HG02678 (cell line): ENCODE measurements around the gene PIM2.
A peak's percentile ranks its signal among the peaks of the same experiment; 100 is the strongest.

Experiments used
- ATAC-seq: cut with Tn5 transposase; IDR thresholded peaks from one replicate; pipeline ENCODE4 v1.9.1; 2021; ENCODE audit warnings: mild to moderate bottlenecking, moderate library complexity; ENCODE audit not compliant: unreplicated experiment

Gene PIM2

DNA sequence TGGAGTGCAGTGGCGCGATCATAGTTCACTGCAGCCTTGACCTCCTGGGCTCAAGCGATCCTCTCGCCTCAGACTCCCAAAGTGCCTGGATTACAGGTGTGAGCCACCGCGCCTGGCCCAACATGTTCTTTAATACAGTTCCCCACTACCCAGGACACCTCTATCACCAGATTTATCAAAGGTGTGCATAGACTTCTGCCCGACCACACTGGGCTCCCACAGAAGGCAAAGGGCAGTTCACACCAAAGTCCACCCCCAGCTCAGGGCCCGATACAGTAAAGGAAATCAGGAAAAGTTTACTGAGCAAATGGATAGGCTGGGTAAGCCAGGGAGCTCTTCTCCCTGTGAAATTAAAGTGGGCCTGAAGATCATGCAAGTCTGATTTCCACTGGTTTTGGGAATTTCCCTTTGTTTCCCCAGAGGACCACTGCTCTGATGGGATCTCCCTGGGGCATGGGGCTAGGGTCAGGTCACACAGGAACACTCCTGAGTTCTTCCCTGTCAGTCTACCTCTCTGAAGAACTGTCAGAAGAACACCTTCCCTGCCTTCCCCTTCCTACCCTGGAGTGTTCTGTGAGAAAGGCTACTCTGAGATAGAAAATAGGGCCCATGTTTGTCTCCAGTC lies 17.7 kb upstream of the PIM2 start:
- no peak for ATAC-seq

DNA sequence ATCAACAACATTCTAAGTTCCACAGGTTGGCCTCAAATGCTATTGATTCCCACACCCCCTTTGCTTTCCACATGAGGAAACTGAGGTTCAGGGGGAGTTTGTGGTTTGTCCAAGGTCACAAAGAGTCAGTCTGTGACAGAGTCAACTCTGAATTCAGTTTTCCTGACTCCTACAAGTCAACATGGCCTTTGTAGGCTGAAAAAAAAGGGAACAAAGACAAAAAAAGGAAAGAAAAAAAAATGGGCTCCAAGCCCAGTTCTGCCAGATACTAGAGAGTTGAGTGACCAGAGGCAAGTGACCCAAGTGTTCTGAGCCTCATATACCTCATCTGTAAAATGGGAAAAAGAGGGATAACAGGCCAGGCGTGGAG lies 16.5 kb upstream of the PIM2 start:
- no peak for ATAC-seq

GRCh38 chrX:48934581-48935300 lies 15.9 kb upstream of the PIM2 start:
- ATAC-seq, result no peak

DNA sequence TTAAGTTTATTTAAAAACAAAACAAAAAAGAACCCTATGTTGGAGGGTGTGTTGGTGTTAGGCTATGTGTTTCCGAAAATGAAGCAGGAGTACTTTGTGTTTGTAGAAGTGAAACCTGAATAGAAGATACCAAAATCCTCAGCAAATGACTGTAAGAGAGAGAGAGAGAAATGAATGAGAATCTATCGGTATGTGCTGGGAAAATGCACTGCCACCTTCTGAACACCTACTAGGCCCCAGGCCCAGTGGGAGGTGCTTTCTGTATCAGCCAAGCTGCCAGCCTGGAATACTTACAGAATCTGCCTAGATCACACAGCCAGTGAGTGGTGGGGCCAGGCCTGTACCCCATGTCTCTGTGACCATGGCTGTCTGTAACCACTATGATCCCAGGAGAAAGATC lies 14.9 kb upstream of the PIM2 start:
- ATAC-seq, result no peak

DNA sequence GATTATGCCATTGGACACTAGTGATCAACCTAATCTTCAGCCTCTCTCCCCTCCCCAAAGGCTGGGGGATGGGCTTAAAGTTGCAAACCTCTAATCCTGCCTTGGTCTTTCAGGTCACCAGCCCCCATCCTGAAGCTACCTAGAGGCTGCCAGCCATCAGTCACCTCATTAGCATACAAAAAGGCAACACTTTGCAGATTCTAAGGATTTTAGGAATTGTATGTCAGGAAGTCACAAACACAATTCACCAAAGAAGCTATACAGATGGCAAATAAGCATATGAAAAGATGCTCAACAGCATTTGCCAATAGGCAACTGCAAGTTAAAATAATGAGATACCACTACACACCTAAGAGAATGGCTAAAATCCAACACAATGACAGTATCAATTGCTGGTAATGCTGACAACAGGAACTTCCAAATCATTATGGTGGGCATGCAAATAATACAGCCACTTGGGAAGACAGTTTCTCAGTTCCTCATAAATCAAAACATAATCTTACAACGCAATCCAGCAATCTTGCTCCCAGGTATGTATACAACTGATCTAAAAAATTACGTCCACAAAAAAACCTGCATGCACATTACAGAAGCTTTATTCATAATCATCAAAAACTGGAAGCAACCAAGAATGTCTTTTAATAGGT lies 9.0 kb upstream of the PIM2 start:
- ATAC-seq, result no peak

DNA sequence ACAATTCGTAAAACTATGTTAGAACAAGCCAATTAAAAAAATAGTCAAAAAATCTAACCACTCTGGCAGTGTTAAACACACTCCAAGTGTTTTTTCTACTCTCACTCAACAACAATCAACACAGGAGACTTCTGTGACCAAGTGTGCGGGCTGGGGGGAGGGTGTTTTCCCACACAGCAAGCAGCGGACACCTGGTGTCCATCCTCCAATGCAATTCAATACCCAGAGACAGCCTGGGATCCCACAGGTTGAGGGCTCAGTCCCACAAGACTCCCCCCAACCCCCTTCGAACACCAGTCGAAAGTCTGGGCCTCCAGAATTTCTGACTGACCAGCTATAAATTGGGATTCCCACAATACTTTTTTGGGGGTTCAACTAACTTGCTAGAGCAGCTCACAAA lies 8.3 kb upstream of the PIM2 start:
- no peak for ATAC-seq

- no peak for ATAC-seq
Observed at GRCh38 chrX:48924270-48924669, 5.4 kb upstream of the PIM2 start.

DNA sequence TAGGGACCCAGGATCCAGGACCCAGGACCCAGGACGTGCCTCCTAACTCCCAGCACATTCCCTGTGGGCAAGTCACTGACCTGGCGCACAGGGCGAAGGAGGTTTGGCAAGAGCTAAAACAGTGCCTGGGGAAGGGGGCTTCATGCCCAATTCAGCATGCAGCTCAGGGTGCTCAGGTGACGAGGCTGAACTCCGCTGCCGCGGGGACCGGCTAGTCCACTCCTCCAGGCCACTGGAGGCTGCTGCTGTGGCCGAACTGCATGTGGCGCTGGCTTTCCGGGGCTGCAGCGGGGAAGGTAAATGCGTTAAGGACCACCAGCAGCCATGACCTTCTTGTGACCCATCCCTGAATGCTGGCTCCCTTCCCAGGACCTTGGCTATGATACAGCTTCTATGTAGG lies 4.9 kb upstream of the PIM2 start:
- ATAC-seq, result no peak

DNA sequence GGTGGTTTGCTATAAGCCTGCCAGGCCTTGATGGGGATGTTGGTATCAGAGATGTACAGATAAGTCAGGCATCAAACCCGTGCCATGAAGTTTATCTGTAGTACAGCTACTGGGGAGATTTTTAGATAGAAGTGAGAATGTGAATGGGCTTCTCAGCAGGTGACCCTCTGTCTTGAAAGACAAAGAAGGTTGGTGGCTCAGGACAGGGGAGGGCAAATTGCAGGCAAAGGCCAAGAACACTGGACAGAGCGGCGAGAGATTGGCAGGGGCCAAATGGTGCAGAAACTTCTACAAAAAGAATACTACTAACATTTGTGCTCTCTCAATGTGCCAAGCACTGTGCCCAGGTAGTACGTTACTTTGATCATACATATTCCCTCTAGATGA lies 1.9 kb upstream of the PIM2 start:
- ATAC-seq, result no peak

GRCh38 chrX:48919947-48920717 lies 1.3 kb upstream of the PIM2 start:
- no peak for ATAC-seq

DNA sequence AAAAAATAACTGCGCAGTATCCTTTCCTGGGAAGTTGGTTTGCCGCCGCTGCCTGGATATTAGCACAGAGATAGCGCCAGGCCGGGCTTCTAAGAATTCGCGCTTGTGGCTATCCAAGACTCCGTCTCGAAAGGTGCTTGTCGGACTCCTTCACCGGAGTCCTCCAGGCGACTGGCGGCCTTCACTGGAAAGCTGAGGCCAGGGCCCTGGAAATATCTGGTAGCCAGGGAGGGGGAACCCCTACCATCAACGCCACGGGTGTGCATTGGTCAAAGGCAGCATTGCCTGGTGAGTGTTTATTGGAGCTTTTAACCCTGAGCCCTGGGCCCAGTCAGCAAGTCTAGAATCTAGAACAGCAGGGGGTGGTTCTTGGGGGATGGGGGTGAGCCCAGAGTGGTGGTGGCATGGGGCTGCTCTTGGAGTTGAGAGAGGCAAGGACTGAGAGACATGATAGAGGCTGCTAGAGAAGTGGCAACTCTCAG lies 577 bp upstream of the PIM2 start:
- ATAC-seq, result peak; percentile 18

DNA sequence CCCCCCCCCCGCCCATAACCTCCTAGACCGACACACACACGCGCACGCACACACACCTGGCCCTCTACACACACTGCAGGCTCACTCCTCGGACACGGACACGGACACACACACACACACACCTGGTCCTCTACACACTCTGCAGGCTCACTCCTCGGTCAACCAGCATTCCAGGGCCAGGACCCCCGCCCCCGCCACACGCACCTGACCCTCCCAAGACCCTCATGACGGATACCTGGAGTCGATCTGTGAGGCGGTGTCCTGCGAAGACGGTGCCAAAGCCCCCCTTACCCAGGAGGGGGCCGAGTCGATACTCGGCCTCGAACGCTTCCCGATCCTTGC lies 552 bp downstream of the PIM2 start:
- no peak for ATAC-seq

DNA sequence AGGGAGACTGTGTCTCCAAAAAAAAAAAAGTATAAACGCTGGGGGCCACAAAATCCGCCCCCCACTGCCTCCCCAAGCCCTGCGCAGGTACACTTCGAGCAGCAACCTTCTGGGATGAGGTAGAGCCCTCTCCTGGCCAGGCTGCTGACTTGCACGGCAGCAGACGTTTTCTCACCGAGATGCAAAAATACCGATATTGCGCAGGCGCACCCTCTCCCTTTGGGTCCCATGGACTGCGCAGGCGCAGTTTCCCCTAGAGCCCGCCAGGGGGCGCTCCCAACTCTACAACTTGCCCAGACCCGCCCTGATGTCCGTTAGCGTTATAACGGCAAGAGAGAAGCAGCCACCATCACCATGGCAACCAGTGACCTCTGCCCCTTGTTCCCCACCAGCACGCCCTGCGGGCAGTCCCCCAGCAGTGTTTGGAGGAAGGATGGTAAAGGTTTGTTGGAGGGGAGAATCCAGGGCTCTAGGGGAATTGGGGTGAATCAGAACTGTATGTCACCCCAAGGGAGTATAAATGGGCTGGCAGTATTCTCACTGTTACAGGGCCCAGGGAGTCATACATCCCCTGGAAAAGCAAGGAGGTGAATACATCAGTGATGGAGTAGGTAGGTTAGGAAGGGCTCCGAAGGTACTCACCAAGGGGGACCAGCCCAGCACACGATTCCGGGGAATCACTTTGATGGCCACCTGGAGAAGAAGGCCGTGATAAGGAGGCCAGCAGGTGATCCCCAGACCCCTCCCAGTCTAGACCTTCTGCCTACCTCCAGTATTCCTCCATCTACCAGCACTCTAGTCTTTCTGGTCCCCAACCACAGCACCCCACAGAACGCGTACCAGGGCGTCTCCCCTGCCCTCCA lies 1.5 kb downstream of the PIM2 start:
- ATAC-seq, result peak; percentile 34

- no peak for ATAC-seq
Observed at GRCh38 chrX:48914593-48915493, 4.0 kb downstream of the PIM2 start.

DNA sequence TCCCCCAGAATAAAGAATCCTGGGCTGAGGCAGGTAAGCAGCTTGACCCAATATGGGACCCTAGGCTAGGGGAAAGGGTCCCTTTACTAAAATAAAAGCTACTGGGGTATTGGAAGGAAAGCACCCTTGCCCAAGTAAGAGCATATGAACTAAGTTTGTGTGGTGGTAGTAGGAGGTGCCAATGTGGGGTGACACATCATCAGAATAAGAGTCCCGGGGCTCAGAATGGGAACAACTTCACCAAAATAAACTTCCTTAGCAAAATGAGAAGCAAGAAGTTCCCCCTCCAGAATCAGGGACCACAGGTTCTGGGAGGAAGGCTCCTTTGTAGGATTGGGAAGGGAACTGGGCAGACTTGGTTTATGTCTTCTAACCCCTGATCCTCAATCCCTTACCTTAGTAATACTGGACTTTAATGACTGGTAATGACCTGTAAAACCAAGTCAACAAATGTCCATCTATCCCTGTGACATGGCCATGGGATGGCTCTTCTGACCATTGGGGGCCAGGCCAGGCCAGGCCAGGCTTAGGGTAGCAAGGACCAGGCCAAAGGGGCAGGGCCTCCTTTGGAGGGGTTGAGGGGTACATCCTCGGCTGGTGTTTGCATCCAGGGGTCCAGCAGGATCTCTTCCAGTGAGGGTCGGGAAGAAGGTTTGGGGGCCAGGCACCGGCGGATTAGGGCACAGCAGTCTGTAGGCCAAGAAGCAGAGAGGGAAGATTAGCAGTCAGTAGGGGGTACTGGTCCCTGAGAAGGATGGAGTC lies 5.0 kb downstream of the PIM2 start:
- ATAC-seq, result no peak

DNA sequence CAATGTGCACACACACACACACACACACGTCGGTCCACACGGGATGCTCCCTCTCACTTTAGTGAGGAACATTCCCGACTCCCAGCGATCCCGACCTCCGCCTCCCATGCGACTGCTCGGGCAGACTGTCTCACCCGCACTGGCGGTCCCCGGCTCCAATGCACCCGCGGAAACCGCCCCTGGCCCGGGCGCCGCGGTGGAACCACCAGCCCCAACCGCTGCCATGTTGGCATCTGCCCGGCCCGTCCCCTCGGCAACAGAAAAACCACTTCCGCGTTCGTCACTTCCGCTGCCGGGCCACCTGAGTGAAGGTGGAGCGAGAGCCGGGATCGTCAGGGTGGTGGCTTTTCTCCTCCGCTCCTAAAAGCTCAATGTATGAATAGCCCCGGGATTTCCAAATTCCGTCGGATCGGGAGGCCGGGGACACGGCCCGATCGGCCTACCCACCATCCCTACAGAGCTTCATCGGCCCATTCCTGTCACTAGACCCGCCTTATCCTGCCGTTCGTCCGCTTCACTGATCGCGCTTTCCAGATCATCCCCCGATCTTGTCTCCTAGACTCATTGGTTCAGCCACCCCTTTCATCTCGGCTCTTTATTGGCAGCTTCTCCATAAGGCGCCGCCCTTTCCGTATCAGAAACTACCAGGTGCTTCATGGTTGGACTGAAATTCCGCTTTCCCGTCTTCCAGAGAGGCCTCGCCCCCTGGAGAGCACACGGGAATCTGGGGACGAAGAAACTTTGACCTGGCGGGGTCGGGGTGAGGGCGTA lies 7.2 kb downstream of the PIM2 start, which contains the start of gene SLC35A2:
Gene SLC35A2 (minus strand): TSS at position 235 of the 771 bp plus-strand sequence. CDS start 10 bp downstream, at position 225.
- peak; percentile 76 for ATAC-seq

DNA sequence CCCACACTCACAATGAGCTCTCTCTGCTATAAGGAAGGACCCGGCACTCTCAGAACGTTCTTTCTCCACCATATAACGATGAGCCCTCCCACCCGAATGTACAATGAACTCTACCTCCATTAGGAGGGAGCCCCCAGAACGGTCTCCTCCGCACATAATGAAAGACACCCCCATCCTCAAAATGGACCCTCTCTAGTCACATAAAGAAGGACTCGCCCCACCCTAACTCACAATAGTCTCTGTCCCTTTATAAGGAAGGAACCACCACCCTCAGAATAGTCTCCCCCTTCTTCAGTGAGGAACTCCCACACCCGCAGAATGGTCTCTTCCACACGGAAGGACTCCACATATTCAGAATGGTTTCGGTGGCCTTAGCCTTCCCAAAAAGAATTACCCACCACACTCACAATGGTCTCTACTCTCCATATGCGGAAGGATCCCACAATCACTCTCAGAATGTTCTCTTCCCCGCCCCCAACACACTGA lies 7.9 kb downstream of the PIM2 start:
- ATAC-seq, result no peak
